IPS-NIHi7 (cell line): Measurements from ENCODE around the gene ITGB4.

Experiments used
- DNase-seq: peaks from one replicate; pipeline ENCODE4 v3.0.0; 2012; ENCODE audit warnings: mixed read lengths; ENCODE audit errors: extremely low spot score

The ITGB4 gene

DNA sequence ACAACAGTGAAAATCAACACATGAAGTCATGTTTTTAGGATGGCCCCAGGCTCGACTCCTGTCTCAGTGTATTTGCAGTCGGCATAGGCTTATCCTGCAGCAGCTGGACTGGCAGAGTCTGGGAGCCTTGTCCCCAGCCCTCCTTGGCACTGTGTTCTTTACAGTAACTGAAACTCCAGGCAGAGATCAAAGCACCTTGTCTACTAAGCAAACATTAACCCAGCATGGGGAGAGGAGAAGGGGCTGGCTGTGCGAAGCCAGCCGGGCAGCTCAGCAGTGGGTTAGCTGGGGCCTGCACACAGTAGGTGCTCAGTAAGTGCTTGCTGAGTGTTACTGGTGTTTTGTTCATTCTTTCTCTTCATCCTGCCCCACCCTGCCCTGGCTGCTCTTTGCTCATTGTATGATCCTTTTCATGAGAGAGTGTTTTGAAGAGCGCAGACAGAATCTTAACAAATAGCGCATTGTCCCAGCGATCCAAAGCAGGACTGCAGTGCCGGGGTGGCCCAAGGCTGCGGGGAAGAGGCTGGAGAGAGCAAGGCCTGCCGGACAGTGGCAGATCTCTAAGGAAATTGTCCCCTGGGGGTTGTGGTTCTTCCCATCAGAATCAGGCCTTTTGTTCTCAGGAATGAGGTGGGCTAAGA, 23.5 kb upstream of the ITGB4 start:
- no peak for DNase-seq

DNA sequence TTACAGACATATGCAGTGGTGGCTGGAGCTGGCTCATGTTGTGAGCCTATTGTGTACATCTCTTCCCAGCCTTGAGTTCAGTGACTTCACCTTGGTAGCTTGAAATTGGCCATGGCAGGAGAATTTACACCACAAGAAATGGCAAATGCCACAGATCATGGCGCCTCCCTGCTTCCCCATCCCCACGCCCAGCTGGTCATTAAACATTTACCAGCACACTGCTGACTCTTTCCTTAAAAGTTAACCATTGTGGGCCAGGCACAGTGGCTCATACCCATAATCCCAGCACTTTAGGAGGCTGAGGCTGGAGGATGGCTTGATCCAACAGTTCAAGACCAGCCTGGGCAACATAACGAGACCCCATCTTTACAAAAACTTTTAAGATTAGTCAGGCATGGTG, 22.6 kb upstream of the ITGB4 start:
- DNase-seq = no peak

DNA sequence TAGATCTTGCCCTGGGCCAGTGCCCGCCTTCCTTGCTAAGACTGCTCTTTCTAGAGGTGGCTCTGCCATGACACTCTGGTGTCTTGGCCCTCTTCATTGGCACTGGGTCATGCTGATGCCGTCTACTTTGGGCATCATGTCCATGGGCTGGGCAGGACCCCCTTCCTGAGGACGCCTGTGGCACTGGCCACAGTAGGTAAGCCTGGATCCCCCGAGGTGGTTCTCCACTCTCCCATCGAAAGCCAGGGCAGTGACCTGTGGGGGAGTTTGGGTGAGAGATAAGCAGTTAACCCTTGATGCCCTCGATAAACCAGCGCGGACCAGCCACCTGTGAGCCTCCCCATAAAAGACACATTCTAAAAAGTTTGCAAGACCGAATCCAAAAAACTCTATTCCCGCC, 20.0 kb upstream of the ITGB4 start:
- DNase-seq = no peak

DNA sequence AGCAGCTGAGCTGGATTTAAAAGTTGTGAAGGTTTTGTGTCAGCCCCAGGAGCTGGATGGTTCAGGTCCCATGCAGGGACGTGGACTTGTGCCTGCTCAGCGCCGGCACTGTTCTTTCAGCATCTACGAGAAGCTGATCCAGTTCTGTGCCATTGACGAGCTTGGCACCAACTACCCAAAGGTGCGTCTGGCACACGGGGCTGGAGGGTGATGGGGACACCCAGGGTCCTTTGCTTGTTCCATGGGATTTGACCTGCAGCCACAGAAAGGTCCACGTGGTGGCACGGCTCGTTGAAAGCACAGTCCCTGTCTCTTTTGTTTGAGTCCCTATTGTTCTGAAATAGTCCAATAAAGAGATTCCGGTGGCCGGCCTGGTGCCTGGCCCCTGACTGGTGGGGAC, 18.1 kb upstream of the ITGB4 start:
- no peak for DNase-seq

DNA sequence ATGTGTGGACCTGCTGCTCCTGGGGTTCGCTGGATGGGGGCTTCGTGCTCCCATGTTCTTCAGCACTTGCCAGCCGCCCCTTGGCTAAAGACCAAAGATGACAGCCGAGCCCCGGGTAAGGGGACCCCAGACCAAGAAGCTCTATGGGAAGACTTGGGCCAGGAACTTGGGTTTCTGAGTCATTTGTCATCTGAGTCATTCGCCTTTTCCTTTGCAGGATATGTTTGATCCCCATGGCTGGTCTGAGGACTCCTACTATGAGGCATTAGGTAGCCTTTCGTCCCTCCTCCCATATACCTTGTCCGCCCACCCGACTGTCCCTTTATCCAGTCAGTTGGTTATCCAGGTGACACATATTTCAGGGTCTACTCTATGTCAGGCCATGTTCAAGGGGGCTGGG, 17.7 kb upstream of the ITGB4 start:
- no peak for DNase-seq

DNA sequence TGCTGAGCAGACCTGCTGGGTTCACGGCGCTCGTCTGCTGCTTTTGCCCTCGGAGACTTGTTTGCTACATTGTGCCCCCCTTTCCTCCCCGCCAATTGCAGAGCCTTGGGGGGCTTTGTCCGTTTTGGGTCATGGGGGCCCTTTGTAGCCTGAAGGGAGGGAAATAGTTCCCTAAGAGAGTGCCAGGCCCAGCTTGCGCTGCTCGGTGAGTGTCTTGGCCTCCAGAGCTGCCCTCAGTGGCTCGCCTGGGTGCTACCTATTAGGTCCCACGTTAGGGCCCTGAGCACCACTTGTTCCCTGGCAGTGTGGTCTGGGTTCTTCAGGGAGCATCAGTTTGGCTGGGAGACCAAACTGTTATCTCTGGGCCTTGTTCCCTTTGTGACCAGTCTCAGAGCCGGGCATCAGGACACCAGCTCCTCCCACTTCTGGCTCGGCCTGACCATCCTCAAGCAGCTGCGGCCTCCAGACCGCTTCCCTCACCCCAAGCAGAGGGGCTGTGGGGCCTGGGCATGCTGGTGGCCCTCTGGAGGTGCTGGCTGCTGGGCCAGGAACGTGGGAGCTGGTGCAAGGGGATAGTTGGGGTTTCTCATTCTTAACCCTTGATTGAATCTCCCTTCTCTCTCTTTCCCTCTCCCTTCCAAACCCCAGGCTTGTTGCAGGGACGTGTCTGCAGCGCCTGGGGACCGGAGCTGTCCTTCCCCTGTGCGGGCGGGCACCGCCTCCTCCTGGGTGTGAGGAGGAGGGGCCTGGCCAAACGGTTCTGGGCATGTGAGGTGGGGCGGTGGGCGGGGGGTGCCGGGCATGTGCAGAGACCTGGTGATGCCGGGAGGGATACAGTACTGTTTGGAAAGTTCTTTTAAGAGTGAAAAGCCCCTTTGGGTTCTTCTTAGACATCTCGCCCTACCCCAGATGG, 16.0 kb upstream of the ITGB4 start:
- DNase-seq = no peak

DNA sequence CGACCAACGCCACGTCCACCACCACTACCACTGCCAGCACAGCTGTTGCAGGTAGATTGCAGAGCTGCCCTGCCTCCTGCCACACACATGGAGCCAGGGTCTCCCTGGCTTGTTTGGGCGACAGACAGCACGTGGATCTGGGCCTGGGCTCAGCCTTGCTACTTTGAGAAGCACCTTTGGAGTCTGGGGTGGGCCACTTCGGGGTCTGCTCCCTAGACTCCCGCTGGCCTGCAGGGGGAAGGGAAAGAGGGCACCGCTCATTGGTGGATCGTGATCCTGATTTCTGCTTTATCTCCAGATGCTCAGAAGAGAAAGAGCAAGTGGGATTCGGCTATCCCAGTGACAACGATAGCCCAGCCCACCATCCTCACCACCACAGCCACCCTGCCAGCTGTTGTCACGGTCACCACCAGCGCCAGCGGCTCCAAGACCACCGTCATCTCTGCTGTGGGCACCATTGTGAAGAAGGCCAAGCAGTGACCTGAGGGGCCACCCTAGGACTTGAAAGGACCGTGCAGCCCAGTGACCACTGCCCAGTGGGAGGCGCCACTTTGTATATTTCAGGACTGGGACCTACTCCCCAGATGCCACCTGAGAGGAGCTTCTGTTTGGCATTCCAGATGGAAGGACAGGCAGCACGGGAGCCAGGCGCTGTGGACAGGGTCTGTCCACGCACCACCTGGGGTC, 15.1 kb upstream of the ITGB4 start:
- no peak for DNase-seq

DNA sequence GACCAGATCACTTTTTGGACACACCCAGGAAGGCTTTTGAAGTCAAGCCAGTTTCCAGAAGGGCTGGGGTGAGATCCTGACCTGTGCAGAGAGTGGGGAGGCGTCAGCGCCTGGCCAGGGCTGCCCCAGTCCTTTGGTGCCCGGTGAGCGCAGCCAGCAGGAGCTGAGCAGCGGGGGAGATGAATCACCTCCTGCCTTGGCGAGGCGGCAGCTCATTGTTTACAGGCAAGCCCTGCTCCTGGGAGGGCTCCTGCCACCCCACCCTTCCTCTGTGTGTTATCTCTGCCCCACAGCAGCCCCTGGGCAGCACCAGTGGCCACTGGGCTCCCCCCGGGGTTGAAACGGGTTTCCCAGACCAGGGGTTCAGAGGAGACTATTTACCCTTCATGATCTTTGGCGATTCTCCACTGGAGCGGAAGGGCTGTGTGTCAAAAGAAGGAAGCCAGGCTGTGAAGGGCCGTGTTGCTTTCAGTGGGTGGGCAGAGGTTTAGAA, 14.1 kb upstream of the ITGB4 start:
- no peak for DNase-seq

DNA sequence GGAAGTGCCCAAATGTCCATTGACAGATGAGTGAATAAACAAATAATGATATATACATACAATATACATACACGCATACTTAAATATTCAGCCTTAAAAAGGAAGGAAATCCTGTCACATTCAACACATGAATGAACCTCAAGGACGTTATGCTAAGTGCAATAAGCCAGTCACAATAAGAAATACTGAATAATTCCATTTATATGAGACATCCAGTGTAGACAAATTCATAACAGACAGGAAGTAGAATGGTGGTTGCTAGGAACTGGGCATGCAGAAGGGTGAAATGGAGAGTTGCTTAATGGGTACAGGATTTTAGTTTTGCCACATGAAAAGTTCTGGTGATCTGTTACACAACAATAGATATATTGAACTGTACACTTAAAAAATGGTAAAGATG, 8.8 kb upstream of the ITGB4 start:
- no peak for DNase-seq

DNA sequence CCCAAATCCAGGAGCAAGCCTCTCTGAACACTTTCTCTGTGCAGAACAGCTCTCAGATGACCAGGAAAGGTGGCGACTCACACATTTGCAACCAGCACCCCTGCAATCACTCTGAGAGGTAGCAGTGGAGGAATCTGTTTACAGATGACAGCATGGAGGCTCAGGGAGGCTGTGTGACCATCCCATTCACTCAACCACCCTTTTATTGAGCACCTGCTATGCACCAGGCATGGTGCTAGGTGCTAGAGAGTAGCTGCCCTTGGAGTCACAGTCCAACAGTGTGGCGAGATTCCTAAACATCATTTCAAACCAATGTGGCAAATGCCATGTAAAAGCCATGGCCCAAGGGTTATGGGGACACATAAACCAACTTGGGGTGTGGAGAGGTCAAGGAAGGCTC, 1.5 kb upstream of the ITGB4 start:
- DNase-seq = no peak

DNA sequence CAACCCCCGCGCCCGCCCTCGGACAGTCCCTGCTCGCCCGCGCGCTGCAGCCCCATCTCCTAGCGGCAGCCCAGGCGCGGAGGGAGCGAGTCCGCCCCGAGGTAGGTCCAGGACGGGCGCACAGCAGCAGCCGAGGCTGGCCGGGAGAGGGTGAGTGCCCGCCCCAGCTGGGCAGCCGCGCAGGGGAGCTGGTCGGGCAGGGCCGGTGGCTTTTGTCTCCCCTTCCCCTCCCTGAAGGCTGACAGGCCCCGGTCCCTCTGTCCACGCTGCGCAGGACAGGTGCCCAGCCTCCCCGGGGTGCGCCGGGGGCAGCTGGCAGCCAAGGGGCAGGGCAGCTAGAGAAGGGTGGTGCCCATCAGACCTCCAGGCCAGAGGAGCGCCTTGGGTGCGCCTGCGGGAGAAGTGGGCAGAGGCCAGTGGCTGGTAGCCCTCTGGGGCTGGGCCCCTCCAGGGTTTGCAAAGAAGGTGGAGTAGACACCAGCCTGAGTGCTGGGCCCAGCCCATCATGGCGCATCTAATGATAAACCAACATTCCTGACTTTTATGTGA, 278 bp downstream of the ITGB4 start:
- DNase-seq = no peak

DNA sequence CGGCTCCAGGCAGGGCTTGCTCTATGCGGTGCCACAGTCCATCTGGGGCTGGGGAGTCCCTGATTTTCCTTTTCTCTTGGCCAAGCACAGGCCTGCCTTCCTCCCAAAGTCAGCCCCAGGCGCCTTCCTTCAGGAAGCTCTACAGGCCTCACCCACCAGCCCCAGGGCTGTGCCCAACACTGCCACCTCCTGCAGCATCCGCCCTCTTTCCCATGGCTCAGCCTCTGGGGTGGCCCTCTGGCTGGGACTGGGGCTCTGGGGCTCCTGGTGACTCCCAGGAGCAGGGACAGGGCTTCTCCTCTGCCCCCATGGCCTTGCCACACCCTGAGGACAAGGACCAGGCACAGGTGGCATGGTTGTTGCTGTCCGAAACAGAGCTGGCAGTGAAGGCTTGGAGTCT, 817 bp downstream of the ITGB4 start:
- no peak for DNase-seq

DNA sequence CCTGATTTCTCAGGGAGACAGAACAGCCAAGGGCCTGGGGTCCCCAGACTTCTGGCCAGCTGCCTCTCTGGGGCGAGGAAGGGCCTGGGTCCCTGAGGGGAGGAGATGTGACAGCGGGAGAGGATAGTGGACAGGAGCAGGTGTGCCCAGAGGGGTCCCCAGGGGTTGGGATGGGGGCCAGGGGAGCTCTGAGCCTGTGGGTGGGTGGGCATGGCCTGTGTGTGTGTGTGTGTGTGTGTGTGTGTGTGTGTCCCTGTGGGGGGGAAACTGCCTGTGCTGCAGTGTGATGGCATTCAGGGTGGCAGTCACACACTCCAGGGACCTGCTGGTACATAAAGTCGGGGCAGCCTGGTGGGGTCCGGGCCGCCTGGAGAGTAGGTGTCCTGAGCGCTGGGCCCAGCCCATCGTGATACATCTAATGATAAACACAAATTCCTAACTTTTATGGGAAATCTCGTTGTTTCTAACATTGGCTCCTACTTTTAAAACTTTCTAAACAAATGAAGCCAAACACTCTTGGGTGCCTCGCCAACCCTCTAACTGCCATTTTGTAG, 1.4 kb downstream of the ITGB4 start:
- DNase-seq = no peak

DNA sequence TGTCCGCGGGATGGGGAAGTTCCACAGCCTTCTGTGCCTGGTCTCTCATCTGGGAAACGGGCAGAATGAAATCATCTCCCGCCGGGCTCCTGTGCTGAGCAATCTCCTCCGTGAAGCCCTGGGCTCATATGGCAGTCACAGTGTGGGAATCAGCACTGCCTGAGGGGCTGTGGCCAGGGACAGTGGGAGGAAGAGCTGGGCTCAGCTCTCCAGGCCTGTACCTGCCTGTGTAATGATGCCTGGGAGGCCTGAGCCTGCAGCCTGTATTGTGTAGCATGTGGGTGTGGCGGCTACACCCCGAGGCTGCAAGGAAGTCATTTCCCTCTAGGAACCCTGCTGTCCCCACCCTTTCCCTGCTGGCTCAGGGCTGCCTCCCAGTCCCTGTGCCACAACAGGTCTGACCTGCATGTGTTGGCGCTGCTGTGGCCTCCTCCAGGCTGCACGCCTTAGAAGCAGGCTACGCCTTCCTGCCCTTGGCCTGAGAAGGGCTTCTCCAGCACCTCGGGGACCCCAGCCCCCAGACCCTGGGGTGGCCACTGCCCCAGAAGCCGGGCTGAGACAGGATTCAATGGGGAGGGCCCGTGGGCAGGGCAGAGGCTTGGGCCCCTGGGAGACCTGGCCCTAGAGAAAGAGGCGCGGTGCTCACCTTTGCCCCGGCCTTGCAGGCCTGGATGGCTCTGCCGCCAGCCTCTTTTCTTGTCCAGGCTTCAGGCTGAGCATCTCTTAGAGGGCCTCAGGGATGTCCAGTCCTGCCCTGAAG, 2.1 kb downstream of the ITGB4 start:
- no peak for DNase-seq

DNA sequence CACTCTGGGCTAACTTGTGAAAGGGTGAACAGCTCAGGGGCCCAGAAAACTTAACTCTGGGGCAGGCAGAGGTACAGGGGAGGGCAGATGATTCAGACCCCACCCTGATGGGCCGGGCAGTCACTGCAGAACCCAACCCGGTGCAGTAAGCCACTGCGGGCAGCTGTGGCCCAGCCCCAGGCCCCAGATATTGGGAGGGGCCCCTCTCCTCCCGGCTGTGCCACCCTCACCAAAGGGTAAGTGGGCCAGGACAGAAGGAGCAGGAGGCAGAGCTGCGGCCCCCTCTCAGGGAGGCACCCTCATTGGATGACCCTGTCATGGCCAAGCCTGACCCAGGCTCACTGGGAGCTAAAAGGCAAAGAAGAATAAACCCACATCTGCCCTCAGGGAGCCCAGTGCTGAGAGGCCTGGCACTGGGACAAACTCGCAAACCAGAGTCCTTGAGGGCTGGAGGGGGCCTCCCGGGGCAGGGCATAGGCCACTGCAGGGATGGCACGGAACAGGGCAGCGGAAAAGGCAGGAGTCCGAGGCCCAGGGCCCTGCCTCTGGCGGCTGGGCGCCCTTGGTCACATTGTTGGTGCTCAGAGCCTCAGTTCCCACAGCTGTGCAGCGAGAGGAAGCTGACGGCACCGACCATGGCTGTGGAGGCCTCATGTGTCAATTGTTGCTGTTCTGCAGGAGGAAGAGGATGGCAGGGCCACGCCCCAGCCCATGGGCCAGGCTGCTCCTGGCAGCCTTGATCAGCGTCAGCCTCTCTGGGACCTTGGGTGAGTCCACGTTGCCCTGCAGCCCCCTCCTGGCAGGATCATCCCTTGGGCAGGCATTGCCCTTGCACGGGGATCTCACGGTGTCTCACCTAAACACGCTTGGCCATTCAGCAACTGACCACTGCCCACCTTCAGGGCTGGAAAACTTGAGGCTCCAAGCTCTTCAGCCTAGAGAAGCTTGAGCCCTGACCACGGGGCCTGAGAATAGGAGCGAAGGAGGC, 3.1 kb downstream of the ITGB4 start:
- no peak for DNase-seq

DNA sequence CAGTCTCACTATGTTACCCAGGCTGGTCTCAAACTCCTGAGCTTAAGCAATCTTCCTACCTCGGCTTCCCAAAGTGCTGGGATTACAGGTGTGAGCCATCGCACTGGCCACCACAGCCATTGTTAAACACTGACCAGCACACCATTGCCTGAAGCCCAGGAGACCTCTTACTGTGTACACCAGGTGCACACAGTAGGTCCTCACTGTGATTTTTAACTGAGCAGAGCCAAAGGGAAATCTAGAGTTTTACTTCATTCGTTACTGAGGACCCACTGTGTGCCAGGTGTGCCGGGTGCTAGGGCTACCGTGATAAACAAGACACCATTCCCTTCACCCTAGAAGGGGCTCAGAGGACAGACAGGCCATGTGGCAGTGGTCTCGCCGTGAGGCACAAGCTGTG, 4.2 kb downstream of the ITGB4 start:
- DNase-seq = no peak

DNA sequence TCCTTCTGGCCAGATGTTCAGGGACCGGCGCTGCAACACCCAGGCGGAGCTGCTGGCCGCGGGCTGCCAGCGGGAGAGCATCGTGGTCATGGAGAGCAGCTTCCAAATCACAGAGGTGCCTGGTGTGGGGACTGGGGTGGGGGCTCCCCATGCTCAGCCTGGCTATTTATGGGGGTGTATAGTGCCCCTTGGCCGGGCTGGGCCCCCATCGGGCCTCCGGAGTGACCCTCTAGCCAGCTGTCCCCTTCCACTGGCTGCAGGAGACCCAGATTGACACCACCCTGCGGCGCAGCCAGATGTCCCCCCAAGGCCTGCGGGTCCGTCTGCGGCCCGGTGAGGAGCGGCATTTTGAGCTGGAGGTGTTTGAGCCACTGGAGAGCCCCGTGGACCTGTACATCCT, 6.1 kb downstream of the ITGB4 start:
- DNase-seq = no peak

DNA sequence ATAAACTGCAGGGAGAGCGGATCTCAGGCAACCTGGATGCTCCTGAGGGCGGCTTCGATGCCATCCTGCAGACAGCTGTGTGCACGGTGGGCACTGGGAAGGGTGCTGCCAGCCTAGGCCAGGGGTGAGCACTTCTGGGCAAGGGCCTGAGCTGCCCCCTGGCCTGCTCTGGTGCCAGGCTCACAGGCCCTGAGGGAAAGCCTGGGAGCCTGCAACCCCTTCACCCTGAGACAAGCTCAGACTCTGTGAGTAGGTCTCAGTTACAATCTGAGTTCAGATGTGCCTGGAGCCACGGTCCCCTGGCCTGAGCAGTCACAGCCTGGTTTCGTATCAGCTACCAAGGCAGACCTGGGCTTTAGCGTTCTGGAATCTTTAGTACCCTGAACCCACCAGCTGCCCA, 8.1 kb downstream of the ITGB4 start:
- DNase-seq = no peak

DNA sequence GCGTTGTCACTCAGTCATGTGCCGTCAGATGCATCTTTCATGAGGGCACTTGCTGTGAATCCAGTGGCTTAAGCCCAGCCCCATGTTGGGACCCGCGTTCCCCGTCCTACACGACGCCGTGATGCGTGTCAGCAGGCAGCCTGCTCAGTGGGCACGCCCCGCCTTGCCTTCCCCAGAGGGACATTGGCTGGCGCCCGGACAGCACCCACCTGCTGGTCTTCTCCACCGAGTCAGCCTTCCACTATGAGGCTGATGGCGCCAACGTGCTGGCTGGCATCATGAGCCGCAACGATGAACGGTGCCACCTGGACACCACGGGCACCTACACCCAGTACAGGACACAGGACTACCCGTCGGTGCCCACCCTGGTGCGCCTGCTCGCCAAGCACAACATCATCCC, 8.8 kb downstream of the ITGB4 start:
- no peak for DNase-seq

DNA sequence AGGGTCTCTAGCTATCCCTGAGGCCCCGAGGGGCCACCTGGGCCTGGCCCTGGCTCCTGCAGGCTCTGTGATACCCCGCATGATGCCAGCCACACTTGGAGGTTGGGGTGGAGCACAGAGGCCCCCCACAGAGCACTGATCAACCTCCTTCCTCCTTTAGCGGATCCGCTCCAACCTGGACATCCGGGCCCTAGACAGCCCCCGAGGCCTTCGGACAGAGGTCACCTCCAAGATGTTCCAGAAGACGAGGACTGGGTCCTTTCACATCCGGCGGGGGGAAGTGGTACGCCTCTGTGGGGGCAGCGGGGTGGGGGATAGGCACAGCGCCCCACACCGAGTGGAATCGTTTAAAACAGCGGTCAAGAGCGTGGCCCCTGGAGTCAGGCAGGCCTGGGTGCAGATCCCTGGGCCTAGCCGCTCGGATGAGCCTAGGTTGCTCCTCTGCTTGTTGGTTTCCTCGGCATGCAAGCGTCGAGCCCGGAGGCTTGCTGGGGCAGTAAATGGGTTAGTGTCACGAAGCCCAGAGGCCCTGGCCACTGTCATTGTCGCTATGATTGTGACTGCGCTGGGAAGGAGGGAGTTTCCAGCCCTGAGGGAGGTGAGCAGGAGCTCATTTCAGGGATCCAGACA, 9.9 kb downstream of the ITGB4 start:
- DNase-seq = no peak
